Type B pancreatic cell (in vitro differentiated cells): Measurements from ENCODE around the gene MMD2. TPM values are rescaled to one million over a fixed set of nuclear protein-coding genes. Genes with fewer than 3 reads are reported as not detected.
A peak's percentile ranks its signal among the peaks of the same experiment; 100 is the strongest.
"Not testable (repeated sequence)": the region's sequence is repeated elsewhere in the genome, so short reads cannot be mapped to it uniquely, and the experiment has no call there.

ENCODE experiments used
- DNase-seq: peaks from one replicate; pipeline ENCODE4 v3.0.0; 2021; ENCODE audit warnings: mixed read lengths; ENCODE audit not compliant: unreplicated experiment; ENCODE audit errors: extremely low spot score
- H3K27ac Mint-ChIP-seq: 2 replicates; pipeline ENCODE4 v1.8.0; 2021; ENCODE audit warnings: mild to moderate bottlenecking, mixed read lengths
- H3K27me3 Mint-ChIP-seq: 2 replicates; pipeline ENCODE4 v1.8.0; 2021; ENCODE audit warnings: mixed read lengths
- H3K36me3 Mint-ChIP-seq: 2 replicates; pipeline ENCODE4 v1.8.0; 2021; ENCODE audit warnings: mixed read lengths
- H3K4me1 Mint-ChIP-seq: one replicate; pipeline ENCODE4 v1.8.0; 2021; ENCODE audit warnings: mixed read lengths; ENCODE audit not compliant: unreplicated experiment
- H3K4me3 Mint-ChIP-seq: 2 replicates; pipeline ENCODE4 v1.8.0; 2021; ENCODE audit warnings: mild to moderate bottlenecking, mixed read lengths
- H3K9me3 Mint-ChIP-seq: 2 replicates; pipeline ENCODE4 v1.8.0; 2021; ENCODE audit warnings: mixed read lengths
- total RNA-seq: library from RNA; stranded (reverse); gene quantifications from 2 replicates; pipeline ENCODE4 v1.2.1, GENCODE V29; 2021; ENCODE audit warnings: low replicate concordance
- TF ChIP-seq, protein P1 (sequence below): fragments of 200-600 bp; sonication (generic); conservative IDR thresholded peaks from 2 replicates; pipeline ENCODE4 v1.5.0; 2021; ENCODE audit warnings: antibody characterized with exemption, mild to moderate bottlenecking

Gene MMD2
- total RNA-seq, 1 donor from 2014 or later, result not detected

DNA sequence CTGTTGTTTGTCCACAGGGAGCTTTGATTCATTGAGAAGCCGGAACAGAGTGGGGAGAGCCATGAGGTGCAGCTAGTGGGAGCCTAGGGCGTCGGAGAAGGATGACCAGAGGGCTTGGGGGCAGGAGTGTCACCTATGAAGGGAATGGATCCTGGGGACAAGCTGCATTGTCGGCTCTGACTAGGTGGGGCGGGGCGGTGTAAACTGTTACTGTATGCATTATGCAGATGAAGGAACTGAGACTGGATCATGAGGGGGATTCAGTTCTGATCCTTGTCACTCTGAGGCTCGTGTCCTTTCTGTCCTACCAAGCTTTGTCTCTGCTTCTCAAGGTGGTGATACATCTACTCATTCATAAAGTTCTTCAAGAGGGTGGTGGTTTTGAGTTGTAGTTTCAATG is 39.9 kb upstream of the MMD2 start:
- H3K4me3 Mint-ChIP-seq, result no peak overlapping the region
- peak; percentile 29 for DNase-seq
- no peaks in the 10 kb centered on the region for H3K9me3 Mint-ChIP-seq
- H3K4me1 Mint-ChIP-seq, result no peaks in the 10 kb centered on the region
- H3K27ac Mint-ChIP-seq, result no peak overlapping the region
- H3K27me3 Mint-ChIP-seq, result no peaks in the 10 kb centered on the region
- TF ChIP-seq, protein P1, sequence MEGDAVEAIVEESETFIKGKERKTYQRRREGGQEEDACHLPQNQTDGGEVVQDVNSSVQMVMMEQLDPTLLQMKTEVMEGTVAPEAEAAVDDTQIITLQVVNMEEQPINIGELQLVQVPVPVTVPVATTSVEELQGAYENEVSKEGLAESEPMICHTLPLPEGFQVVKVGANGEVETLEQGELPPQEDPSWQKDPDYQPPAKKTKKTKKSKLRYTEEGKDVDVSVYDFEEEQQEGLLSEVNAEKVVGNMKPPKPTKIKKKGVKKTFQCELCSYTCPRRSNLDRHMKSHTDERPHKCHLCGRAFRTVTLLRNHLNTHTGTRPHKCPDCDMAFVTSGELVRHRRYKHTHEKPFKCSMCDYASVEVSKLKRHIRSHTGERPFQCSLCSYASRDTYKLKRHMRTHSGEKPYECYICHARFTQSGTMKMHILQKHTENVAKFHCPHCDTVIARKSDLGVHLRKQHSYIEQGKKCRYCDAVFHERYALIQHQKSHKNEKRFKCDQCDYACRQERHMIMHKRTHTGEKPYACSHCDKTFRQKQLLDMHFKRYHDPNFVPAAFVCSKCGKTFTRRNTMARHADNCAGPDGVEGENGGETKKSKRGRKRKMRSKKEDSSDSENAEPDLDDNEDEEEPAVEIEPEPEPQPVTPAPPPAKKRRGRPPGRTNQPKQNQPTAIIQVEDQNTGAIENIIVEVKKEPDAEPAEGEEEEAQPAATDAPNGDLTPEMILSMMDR, result no peak
- H3K36me3 Mint-ChIP-seq, result peaks cover 27% of the 10 kb centered on the region

DNA sequence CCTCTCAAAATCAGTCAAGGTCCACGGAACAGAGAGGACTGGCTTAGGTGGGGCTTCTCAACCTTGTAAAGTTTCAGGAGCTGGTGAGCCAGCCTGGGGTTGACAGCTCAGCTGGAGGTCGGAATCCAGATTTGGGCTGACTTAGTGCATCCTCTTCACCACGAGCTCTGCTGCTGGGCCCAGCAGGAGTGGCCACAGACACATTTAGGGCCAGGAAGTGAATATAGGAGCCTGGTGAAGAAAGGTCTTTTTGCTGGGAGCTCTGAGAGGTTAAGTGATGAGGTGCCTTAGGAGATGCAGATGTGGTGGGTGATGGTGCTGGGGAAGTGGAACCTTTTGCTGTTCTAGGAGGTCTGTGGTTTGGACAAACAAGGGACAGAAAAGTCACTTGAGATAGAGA is 39.3 kb upstream of the MMD2 start:
- H3K9me3 Mint-ChIP-seq, result no peaks in the 10 kb centered on the region
- no peak overlapping the region for H3K27ac Mint-ChIP-seq
- no peaks in the 10 kb centered on the region for H3K4me1 Mint-ChIP-seq
- TF ChIP-seq, protein P1, result no peak
- H3K4me3 Mint-ChIP-seq, result no peak overlapping the region
- peak; percentile 10 for DNase-seq
- peaks cover 23% of the 10 kb centered on the region for H3K36me3 Mint-ChIP-seq
- H3K27me3 Mint-ChIP-seq, result no peaks in the 10 kb centered on the region

DNA sequence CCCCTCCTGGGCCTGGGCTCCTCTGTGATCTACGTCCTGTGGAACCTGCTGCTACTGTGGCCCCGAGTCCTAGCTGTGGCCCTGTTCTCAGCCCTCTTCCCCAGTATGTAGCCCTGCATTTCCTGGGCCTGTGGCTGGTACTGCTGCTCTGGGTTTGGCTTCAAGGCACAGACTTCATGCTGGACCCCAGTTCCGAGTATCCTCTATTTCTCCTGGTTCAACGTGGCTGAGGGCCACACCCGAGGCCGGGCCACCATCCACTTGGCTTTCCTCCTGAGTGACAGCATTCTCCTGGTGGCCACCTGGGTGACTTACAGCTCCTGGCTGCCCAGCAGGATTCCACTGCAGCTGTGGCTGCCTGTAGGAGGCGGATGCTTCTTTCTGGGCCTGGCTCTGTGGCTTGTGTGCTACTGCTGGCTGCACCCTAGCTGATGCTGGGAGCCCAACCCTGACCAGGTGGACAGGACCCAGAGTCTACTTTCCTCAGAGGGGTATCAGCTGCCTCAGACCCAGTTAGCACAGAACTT is 37.8 kb upstream of the MMD2 start:
- Mint-ChIP-seq H3K4me1 (no peaks in the 10 kb centered on the region), H3K27ac (no peak overlapping the region), H3K27me3 (no peaks in the 10 kb centered on the region), H3K4me3 (no peak overlapping the region), H3K9me3 (no peaks in the 10 kb centered on the region), H3K36me3 (peaks cover 17% of the 10 kb centered on the region)
- TF ChIP-seq, protein P1, result no peak
- peak; percentile 53 for DNase-seq

DNA sequence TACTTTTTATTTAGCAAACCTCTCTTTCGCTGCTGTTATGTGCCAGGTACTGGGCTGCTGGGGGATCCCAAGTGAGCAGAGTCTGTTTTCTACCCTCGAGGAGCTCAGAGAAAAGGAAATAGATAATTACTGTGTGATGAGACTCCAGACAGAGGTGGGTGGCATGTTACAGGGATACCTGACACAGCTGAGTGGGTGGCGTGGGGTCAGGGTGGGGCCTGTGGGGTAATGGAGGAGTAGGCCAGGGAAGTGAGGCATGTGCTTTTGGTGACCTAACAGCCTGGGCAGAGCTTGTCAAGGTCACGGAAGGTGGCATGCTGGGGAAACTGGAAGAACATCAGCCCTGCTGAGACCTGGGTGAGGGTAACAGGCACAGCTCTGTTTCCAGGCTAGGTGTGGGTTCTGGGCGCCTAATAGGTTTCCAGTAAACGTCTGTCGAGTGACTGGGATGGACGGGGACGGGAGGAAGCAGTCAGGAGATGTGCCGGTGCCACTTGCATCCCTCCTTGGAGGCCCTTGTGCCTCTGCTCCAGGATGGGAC is 36.5 kb upstream of the MMD2 start:
- peak; percentile 40 for DNase-seq
- Mint-ChIP-seq H3K27me3 (no peaks in the 10 kb centered on the region), H3K4me1 (no peaks in the 10 kb centered on the region), H3K36me3 (peaks cover 16% of the 10 kb centered on the region), H3K4me3 (no peak overlapping the region), H3K27ac (no peak overlapping the region), H3K9me3 (no peaks in the 10 kb centered on the region)
- TF ChIP-seq, protein P1, result no peak

DNA sequence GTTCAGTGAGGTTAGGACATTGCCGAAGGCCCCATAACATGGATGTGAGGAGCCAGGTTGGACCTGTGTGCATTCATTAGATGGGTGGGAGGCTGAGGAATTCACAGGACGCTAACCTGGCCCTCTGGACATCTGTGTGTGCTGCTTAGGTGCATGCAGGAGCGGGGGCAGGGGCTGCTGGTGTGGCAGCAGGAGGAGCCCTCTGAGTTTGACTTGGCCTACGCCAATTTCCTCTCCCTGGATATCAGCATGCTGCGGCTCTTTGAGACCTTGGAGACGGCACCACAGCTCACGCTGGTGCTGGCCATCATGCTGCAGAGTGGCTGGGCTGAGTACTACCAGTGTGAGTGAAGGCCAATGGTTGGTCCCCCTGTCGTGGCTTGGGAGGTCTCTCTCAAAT is 34.5 kb upstream of the MMD2 start:
- no peak overlapping the region for H3K27ac Mint-ChIP-seq
- peak; percentile 51 for DNase-seq
- no peaks in the 10 kb centered on the region for H3K27me3 Mint-ChIP-seq
- no peaks in the 10 kb centered on the region for H3K9me3 Mint-ChIP-seq
- TF ChIP-seq, protein P1, result no peak
- peaks cover 13% of the 10 kb centered on the region for H3K36me3 Mint-ChIP-seq
- no peak overlapping the region for H3K4me3 Mint-ChIP-seq
- no peaks in the 10 kb centered on the region for H3K4me1 Mint-ChIP-seq

DNA sequence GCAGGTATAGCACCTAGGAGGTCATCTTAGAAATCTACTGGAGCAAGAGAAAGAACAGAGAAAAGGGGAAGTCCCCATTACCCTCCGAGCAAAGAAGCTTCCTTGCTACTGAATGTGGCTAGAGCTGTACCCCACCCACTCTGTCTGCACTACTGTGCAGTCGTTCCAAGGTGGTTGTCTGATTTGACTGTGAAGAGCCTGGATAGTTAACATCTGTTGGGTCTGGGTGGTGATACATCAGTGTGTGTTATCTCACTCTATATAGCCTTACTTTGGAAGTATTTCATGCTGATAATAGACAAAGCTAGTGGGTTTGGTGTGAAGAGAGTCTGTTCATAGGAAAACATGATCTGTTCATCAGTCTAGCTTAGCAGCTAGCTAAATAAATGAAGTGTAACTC is 23.8 kb upstream of the MMD2 start:
- not testable (repeated sequence) for H3K9me3 Mint-ChIP-seq, DNase-seq, H3K27me3 Mint-ChIP-seq, H3K4me1 Mint-ChIP-seq, H3K27ac Mint-ChIP-seq, H3K4me3 Mint-ChIP-seq
- peaks cover 53% of the 10 kb centered on the region for H3K36me3 Mint-ChIP-seq

DNA sequence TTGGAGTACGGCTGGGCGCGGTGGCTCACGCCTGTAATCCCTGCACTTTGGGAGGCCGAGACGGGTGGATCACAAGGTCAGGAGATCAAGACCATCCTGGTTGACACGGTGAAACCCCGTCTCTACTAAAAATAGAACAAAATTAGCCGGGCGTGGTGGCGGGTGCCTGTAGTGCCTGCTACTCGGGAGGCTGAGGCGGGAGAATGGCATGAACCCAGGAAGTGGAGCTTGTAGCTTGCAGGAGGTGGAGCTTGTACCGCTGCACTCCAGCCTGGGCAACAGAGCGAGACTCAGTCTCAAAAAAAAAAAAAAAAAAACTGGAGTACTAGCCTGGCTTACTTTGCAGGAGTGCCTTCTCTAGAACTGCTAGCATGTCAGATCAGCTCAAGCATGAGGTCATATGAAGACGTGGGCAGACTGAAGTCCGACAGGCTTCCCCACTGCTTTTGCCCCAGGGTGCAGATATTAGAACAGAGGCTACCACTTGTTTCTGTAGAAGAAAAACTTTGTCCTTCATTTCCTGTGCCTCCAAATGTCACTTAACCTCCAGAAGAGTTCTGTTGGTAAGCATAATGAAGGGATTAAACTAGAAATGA is 22.4 kb upstream of the MMD2 start:
- DNase-seq, result peak; percentile 43
- peaks cover 46% of the 10 kb centered on the region for H3K36me3 Mint-ChIP-seq
- not testable (repeated sequence) for H3K9me3 Mint-ChIP-seq, H3K27ac Mint-ChIP-seq, H3K4me1 Mint-ChIP-seq, H3K4me3 Mint-ChIP-seq, H3K27me3 Mint-ChIP-seq

DNA sequence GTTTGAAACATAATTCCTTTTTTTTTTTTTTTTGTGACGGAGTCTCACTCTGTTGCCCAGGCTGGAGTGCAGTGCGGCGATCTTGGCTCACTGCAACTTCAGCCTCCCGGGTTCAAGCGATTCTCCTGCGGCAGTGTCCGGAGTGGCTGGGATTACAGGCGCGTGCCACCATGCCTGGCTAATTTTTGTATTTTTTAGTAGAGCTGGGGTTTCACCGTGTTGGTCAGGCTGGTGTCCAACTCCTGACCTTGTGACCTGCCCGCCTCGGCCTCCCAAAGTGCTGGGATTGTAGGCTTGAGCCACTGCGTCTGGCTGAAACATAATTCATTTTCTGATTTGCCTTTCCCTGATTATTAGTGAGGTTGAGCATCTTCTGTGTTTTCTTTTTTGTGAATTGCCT is 16.6 kb upstream of the MMD2 start:
- not testable (repeated sequence) for H3K9me3 Mint-ChIP-seq, DNase-seq, H3K4me1 Mint-ChIP-seq, H3K27me3 Mint-ChIP-seq, H3K27ac Mint-ChIP-seq
- Mint-ChIP-seq H3K4me3 (peak overlapping the region; percentile 71), H3K36me3 (peaks cover 28% of the 10 kb centered on the region)
